Measurements from ENCODE around the gene TOX2.

- TF ChIP-seq CTCF (IDR thresholded peaks at IDR 0.05; ENCODE audit: low read depth, low read length, poor library complexity, severe bottlenecking), result no peak
- no peak for TF ChIP-seq EZH2phosphoT487 (IDR thresholded peaks at IDR 0.05; ENCODE audit: borderline replicate concordance, low read length)
These were observed 10.5 kb upstream of the TOX2 start for GRCh38 chr20:43903953-43904826.
